ENCODE measurements around the gene LMO1. TPM values are rescaled to one million over a fixed set of nuclear protein-coding genes. Genes with fewer than 3 reads are reported as not detected.

LMO1 gene
- total RNA-seq, 2 experiments from 2014 or later: not detected

GRCh38 chr11:8228231-8228630 lies 35.4 kb downstream of the LMO1 start:
- no peaks in the 10 kb centered on the region for H3K36me3 ChIP-seq (ENCODE audit: insufficient read depth, low read length)
- ChIA-PET CTCF (interaction anchor here (0.9 kb wide), 1 partner anchor 35 kb away, joined by 3 read pairs; the partner anchor contains the start of gene LMO1), POLR2A (no interaction called here)
- H3K4me3 ChIP-seq (ENCODE audit: low read length): no peak overlapping the region
- no peak for TF ChIP-seq CTCF (IDR thresholded peaks at IDR 0.05)
- H3K27ac ChIP-seq (ENCODE audit: low read depth in 1 of 2, low read length in 2 of 2): no peak overlapping the region
- H3K9me3 ChIP-seq (ENCODE audit: control insufficient read depth in 1 of 2, insufficient read depth in 1 of 2, low read length in 2 of 2): no peaks in the 10 kb centered on the region
- H3K9me3 Mint-ChIP-seq: no peaks in the 10 kb centered on the region
- no peak overlapping the region for H3K27ac Mint-ChIP-seq
- intact Hi-C loops (cut with DNase I, micrococcal nuclease): loop anchor here (5.0 to 10.0 kb wide), 2 partner anchors 734 to 907 kb away; partner anchors contain the start of gene TMEM9B (in 1 of the 2)
- no peak for DNase-seq
- H3K36me3 Mint-ChIP-seq (ENCODE audit: low read depth): no peaks in the 10 kb centered on the region
- H3K27me3 ChIP-seq (ENCODE audit: control insufficient read depth in 1 of 2, insufficient read depth in 2 of 2, low read length in 2 of 2): no peaks in the 10 kb centered on the region
- no peak overlapping the region for H3K4me3 Mint-ChIP-seq
- H3K4me1 Mint-ChIP-seq (ENCODE audit: low read depth): no peaks in the 10 kb centered on the region
- ATAC-seq (ENCODE audit: poor library complexity): no peak
- H3K4me1 ChIP-seq (ENCODE audit: insufficient read depth, low read length): no peaks in the 10 kb centered on the region
- H3K27me3 Mint-ChIP-seq: peaks cover 4% of the 10 kb centered on the region

DNA sequence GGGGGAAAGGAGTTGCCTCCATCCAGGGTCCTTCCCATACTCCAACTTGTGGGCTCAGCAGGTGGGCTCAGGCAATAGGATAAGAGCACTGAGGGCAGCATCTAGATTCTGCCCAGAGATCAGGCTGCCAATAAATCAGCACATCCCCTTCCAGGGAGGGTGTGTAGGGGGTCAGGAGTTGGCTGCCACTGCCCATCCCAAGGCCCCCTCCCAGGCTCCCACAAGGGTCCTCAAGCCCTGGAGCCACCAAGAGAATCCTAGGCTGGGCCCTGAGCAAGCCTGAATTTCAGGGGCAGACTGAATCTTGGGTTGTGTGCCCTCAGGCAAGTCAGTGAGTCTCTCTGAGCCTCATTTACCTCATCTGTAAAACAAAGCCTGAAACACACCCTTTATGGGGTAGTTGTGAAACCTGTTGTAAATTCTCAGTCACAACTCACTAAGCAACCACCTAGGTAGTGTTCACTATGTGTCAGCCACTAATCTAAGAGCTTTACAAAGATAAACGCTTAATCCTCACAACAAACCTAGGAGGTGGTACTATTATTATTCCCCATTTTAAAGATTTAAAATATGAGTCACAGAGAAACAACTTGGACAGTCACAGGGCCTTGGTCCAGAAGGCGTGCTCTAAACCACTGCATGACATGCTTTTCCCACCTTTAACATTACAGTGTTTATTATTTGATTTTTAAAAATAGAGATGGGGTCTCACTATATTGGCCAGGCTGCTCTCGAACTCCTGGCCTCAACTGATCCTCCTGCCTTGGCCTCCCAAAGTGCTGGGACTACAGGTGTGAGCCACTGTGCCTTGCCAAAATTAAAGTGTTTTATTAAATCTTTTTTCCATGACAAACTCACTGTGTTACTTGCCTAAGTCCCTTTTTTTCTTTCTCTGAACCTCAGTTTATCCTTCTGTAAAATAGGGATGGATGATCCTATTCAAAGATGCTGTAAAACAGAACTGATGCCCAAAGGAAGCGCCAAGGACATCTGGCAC lies 36.2 kb downstream of the LMO1 start:
- no peak overlapping the region for H3K4me3 ChIP-seq (ENCODE audit: low read length)
- H3K36me3 Mint-ChIP-seq (ENCODE audit: low read depth): no peaks in the 10 kb centered on the region
- H3K27me3 Mint-ChIP-seq: peaks cover 4% of the 10 kb centered on the region
- no peaks in the 10 kb centered on the region for H3K4me1 ChIP-seq (ENCODE audit: insufficient read depth, low read length)
- H3K4me3 Mint-ChIP-seq: no peak overlapping the region
- no peaks in the 10 kb centered on the region for H3K9me3 Mint-ChIP-seq
- no peak for TF ChIP-seq CTCF (IDR thresholded peaks at IDR 0.05)
- ChIA-PET POLR2A (no interaction called here), CTCF (interaction anchor here (0.9 kb wide), 1 partner anchor 36 kb away, joined by 3 read pairs; the partner anchor contains the start of gene LMO1)
- DNase-seq (no peak), ATAC-seq (ENCODE audit: poor library complexity) (no peak)
- no peaks in the 10 kb centered on the region for H3K4me1 Mint-ChIP-seq (ENCODE audit: low read depth)
- intact Hi-C loops (cut with DNase I, micrococcal nuclease): loop anchor here (2.0 to 10.0 kb wide), 3 partner anchors 77 to 907 kb away; partner anchors contain the start of gene TMEM9B (in 1 of the 2)
- H3K27ac ChIP-seq (ENCODE audit: low read depth in 1 of 2, low read length in 2 of 2): no peak overlapping the region
- H3K9me3 ChIP-seq (ENCODE audit: control insufficient read depth in 1 of 2, insufficient read depth in 1 of 2, low read length in 2 of 2): no peaks in the 10 kb centered on the region
- no peak overlapping the region for H3K27ac Mint-ChIP-seq
- no peaks in the 10 kb centered on the region for H3K27me3 ChIP-seq (ENCODE audit: control insufficient read depth in 1 of 2, insufficient read depth in 2 of 2, low read length in 2 of 2)
- no peaks in the 10 kb centered on the region for H3K36me3 ChIP-seq (ENCODE audit: insufficient read depth, low read length)

DNA sequence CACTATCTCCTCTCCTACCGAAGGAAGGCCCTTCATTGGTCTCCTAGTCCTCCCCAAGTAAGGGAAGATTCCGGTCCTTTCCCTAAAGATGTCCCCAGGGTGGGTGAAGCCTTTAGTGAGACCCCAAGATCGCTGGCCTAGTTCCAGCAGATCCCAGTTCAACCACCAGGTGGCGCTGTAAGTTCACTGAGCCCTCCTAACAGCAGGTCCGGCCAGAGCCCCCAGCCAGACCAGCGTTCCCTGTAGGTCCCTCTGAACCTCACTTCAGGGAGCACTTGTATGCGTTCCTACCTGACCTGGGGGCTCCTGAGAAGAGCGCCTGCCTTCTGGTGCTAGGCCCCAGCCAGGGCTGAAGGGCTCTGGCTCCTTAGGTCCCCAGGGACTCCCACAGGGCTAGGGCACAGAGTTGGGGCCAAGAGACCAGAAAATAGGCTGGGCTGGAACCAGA lies 38.1 kb downstream of the LMO1 start:
- no peaks in the 10 kb centered on the region for H3K4me1 Mint-ChIP-seq (ENCODE audit: low read depth)
- no peak overlapping the region for H3K4me3 Mint-ChIP-seq
- ATAC-seq (ENCODE audit: poor library complexity) (peak; percentile 37), DNase-seq (peak; percentile 44 to 76 (median 58))
- POLR2A ChIA-PET: no interaction called here
- TF ChIP-seq CTCF (IDR thresholded peaks at IDR 0.05): peak; percentile 91
- no peak overlapping the region for H3K27ac Mint-ChIP-seq
- intact Hi-C loops (cut with DNase I, micrococcal nuclease): loop anchor here (1.0 to 10.0 kb wide), 7 partner anchors 38 to 909 kb away; partner anchors contain the start of genes LMO1 (in 1 of the 2) and TMEM9B (in 1 of the 2)
- H3K9me3 ChIP-seq (ENCODE audit: control insufficient read depth in 1 of 2, insufficient read depth in 1 of 2, low read length in 2 of 2): no peaks in the 10 kb centered on the region
- CTCF ChIA-PET: no interaction called here
- H3K36me3 ChIP-seq (ENCODE audit: insufficient read depth, low read length): no peaks in the 10 kb centered on the region
- H3K27me3 ChIP-seq (ENCODE audit: control insufficient read depth in 1 of 2, insufficient read depth in 2 of 2, low read length in 2 of 2): no peaks in the 10 kb centered on the region
- peaks cover 4% of the 10 kb centered on the region for H3K27me3 Mint-ChIP-seq
- H3K4me1 ChIP-seq (ENCODE audit: insufficient read depth, low read length): no peaks in the 10 kb centered on the region
- H3K36me3 Mint-ChIP-seq (ENCODE audit: low read depth): no peaks in the 10 kb centered on the region
- H3K27ac ChIP-seq (ENCODE audit: low read depth in 1 of 2, low read length in 2 of 2): no peak overlapping the region
- H3K4me3 ChIP-seq (ENCODE audit: low read length): no peak overlapping the region
- no peaks in the 10 kb centered on the region for H3K9me3 Mint-ChIP-seq
